Skeletal muscle tissue (tissue), 4 donors: Measurements from ENCODE around the gene NUFIP1. TPM values are rescaled to one million over a fixed set of nuclear protein-coding genes. Genes with fewer than 3 reads are reported as not detected.
"Not testable (repeated sequence)": the region's sequence is repeated elsewhere in the genome, so short reads cannot be mapped to it uniquely, and the experiment has no call there.

Experiments
- H3K27ac ChIP-seq: one replicate; pipeline ENCODE4 v1.7.0; 2013; ENCODE audit warnings: mild to moderate bottlenecking, low read depth, low read length, inconsistent platforms
- H3K27me3 ChIP-seq, 3 donors: one replicate each; pipeline ENCODE4 v1.7.0; 2013; ENCODE audit warnings: low read length in 3 of 3; ENCODE audit not compliant: control insufficient read depth in 3 of 3, insufficient read depth in 3 of 3
- H3K36me3 ChIP-seq, 3 donors: one replicate each; pipeline ENCODE4 v1.7.0; 2013; ENCODE audit warnings: low read length in 3 of 3; ENCODE audit not compliant: control insufficient read depth in 3 of 3, insufficient read depth in 3 of 3
- H3K4me1 ChIP-seq, 3 donors: one replicate each; pipeline ENCODE4 v1.7.0; 2013; ENCODE audit warnings: low read length in 3 of 3, mild to moderate bottlenecking in 3 of 3; ENCODE audit not compliant: control insufficient read depth in 3 of 3, insufficient read depth in 3 of 3
- H3K4me3 ChIP-seq, 3 donors: one replicate each; pipeline ENCODE4 v1.7.0; 2013; ENCODE audit warnings: low read length in 3 of 3
- H3K9ac ChIP-seq, 3 donors: one replicate each; pipeline ENCODE4 v1.7.0; 2013; ENCODE audit warnings: low read length in 3 of 3, mild to moderate bottlenecking in 3 of 3, moderate library complexity in 2 of 3, low read depth in 1 of 3
- H3K9me3 ChIP-seq, 3 donors: one replicate each; pipeline ENCODE4 v1.7.0; 2013; ENCODE audit warnings: low read length in 3 of 3; ENCODE audit not compliant: control insufficient read depth in 3 of 3
- total RNA-seq: library from RNA; depleted of rRNA; stranded (reverse); fragments of >200 nt; gene quantifications from one replicate; pipeline ENCODE4 v1.2.3, GENCODE V29; 2014
- donor health status: Osteomylitis.

NUFIP1 gene
- total RNA-seq, 1 donor from 2014 or later = 3.7 TPM

GRCh38 chr13:44943411-44943810 is 45.9 kb downstream of the NUFIP1 start:
- not testable (repeated sequence) for H3K9ac ChIP-seq, H3K4me1 ChIP-seq, H3K4me3 ChIP-seq, H3K27me3 ChIP-seq, H3K27ac ChIP-seq, H3K36me3 ChIP-seq, H3K9me3 ChIP-seq

DNA sequence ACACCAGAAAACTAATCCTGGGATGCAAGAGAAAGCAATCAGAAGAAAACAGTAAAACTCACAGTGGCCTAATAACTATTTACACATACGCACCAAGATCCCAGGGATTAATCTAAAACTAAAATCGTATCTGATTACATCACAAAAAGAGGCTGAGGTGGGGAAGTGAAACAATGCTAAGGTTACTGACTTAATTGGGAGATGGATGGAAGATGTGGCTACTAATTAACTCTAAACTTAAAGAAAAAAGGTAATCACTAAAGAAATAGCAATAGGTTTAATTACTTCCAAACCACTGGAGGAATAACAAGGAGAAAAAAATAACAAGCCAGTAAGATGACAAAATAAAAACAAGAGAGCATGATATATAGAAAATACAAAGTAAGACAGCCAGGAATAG is 50.4 kb downstream of the NUFIP1 start:
- no peak overlapping the region for H3K27ac ChIP-seq
- no peaks in the 10 kb centered on the region for H3K4me1 ChIP-seq
- H3K4me3 ChIP-seq = no peak overlapping the region
- H3K27me3 ChIP-seq = no peaks in the 10 kb centered on the region
- H3K9ac ChIP-seq = no peak overlapping the region
- no peaks in the 10 kb centered on the region for H3K36me3 ChIP-seq
- no peaks in the 10 kb centered on the region for H3K9me3 ChIP-seq

DNA sequence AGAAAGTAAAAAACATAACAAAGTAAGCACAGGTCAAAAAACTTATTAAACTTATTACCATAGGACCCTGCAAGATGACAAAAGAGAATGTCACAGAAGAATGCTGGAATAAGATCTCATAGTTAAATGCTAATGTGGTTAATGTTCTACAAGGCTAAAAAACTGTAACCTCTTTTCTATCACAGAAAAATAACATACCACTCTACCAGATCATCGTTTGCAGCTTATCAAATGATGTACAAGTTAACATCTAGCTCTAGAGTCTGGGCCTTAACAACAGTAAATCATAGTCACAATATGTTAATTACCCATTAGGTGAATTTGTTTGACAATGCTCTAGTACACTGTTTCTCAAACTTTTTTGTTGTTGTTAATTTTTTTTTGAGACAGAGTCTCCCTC is 53.0 kb downstream of the NUFIP1 start:
- Histone ChIP-seq H3K4me3 (no peak overlapping the region), H3K9ac (no peak overlapping the region), H3K36me3 (no peaks in the 10 kb centered on the region), H3K27ac (no peak overlapping the region), H3K4me1 (peaks cover 11 to 15% (median 14%) of the 10 kb centered on the region in 3 donors), H3K9me3 (no peaks in the 10 kb centered on the region), H3K27me3 (no peaks in the 10 kb centered on the region)

GRCh38 chr13:44934724-44935123 is 54.5 kb downstream of the NUFIP1 start:
- Histone ChIP-seq H3K9ac (no peak overlapping the region), H3K4me3 (no peak overlapping the region), H3K27me3 (no peaks in the 10 kb centered on the region), H3K9me3 (no peaks in the 10 kb centered on the region), H3K27ac (no peak overlapping the region), H3K4me1 (peaks cover 19 to 31% (median 19%) of the 10 kb centered on the region in 3 donors), H3K36me3 (no peaks in the 10 kb centered on the region)

- Histone ChIP-seq H3K27me3 (no peaks in the 10 kb centered on the region), H3K27ac (peak overlapping the region; percentile 42), H3K36me3 (no peaks in the 10 kb centered on the region), H3K9me3 (no peaks in the 10 kb centered on the region), H3K4me3 (peak overlapping the region in 1 of 3 donors; percentile 35), H3K4me1 (peaks cover 19 to 31% (median 19%) of the 10 kb centered on the region in 3 donors), H3K9ac (peak overlapping the region in 1 of 3 donors; percentile 42)
These were observed 56.4 kb downstream of the NUFIP1 start for GRCh38 chr13:44932850-44933251.

DNA sequence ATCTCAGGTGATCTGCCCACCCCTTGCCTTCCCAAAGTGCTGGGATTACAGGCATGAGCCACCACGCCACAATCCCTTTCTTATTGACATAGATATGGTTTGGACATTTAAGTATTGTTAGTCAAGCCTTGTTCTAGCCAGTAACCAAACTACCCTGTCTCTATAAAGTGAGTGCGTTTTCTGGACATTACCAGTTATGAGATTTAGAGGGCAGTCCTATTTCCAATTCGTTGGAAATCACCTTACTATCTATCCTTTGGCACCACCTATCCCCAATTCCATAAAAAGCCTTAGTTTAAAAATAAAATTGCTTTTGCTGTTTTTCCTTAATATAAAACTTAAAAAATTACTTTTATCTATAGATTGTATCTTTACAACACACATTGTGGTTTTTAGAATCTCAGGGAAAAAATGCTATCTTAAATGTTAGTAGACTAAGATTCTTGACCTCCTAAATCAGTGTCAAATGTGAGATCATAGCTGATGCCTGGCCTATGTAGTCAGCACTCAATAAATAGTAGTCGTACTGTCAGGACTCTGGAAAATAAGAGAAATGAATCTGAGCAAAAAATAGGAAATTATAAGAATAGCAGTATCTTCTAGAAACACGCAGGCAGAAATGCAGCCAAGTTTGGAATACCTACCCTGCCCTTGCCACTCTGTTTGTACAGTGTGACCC is 57.0 kb downstream of the NUFIP1 start:
- Histone ChIP-seq H3K27ac (peak overlapping the region; percentile 42), H3K27me3 (no peaks in the 10 kb centered on the region), H3K9me3 (no peaks in the 10 kb centered on the region), H3K4me3 (peak overlapping the region in 1 of 3 donors; percentile 35), H3K9ac (peak overlapping the region in 1 of 3 donors; percentile 42), H3K36me3 (no peaks in the 10 kb centered on the region), H3K4me1 (peaks cover 19 to 31% (median 19%) of the 10 kb centered on the region in 3 donors)

GRCh38 chr13:44930963-44931623 is 58.2 kb downstream of the NUFIP1 start:
- Histone ChIP-seq H3K9me3 (no peaks in the 10 kb centered on the region), H3K36me3 (no peaks in the 10 kb centered on the region), H3K4me3 (no peak overlapping the region), H3K27me3 (no peaks in the 10 kb centered on the region), H3K4me1 (peaks cover 19 to 31% (median 19%) of the 10 kb centered on the region in 3 donors), H3K27ac (peak overlapping the region; percentile 70), H3K9ac (no peak overlapping the region)

- Histone ChIP-seq H3K4me1 (peaks cover 19 to 31% (median 19%) of the 10 kb centered on the region in 3 donors), H3K27me3 (no peaks in the 10 kb centered on the region), H3K9me3 (no peaks in the 10 kb centered on the region), H3K27ac (no peak overlapping the region), H3K36me3 (no peaks in the 10 kb centered on the region), H3K4me3 (no peak overlapping the region), H3K9ac (no peak overlapping the region)
These were observed 59.0 kb downstream of the NUFIP1 start for GRCh38 chr13:44930280-44930679.

- Histone ChIP-seq H3K27me3 (no peaks in the 10 kb centered on the region), H3K9me3 (no peaks in the 10 kb centered on the region), H3K27ac (no peak overlapping the region), H3K4me3 (no peak overlapping the region), H3K36me3 (no peaks in the 10 kb centered on the region), H3K4me1 (peaks cover 19 to 31% (median 19%) of the 10 kb centered on the region in 3 donors), H3K9ac (no peak overlapping the region)
These were observed 59.6 kb downstream of the NUFIP1 start for GRCh38 chr13:44929692-44930091.

GRCh38 chr13:44927968-44928367 is 61.3 kb downstream of the NUFIP1 start:
- H3K27ac ChIP-seq = no peak overlapping the region

More at GRCh38 chr13:44927968-44928367, 61.3 kb downstream of the NUFIP1 start:
- Histone ChIP-seq H3K36me3 (no peaks in the 10 kb centered on the region), H3K27me3 (no peaks in the 10 kb centered on the region), H3K4me3 (no peak overlapping the region), H3K4me1 (peaks cover 11 to 32% (median 19%) of the 10 kb centered on the region in 3 donors), H3K9ac (no peak overlapping the region), H3K9me3 (no peaks in the 10 kb centered on the region)
